Astrocyte of the cerebellum (primary cell): ENCODE data around the gene FAM177B.

Experiments used
- DNase-seq: peaks from one replicate; pipeline ENCODE4 v3.0.0-alpha.2; 2011; ENCODE audit warnings: low read depth
- H3K4me3 ChIP-seq: 2 replicates; pipeline ENCODE4 v1.5.1; 2011; ENCODE audit warnings: mild to moderate bottlenecking, low read depth, low read length, moderate library complexity
- in situ Hi-C: cut with HindIII; loops from 2 replicates; pipeline ENCODE4 v1.10.0; 2017; ENCODE audit warnings: low sequenced_read_pairs
- TF ChIP-seq, protein P1 (sequence below): IDR thresholded peaks from 2 replicates; pipeline ENCODE4 v1.5.1; 2012; ENCODE audit warnings: low read length, low read depth, moderate library complexity, mild to moderate bottlenecking; ENCODE audit errors: missing control alignments

Gene FAM177B

DNA sequence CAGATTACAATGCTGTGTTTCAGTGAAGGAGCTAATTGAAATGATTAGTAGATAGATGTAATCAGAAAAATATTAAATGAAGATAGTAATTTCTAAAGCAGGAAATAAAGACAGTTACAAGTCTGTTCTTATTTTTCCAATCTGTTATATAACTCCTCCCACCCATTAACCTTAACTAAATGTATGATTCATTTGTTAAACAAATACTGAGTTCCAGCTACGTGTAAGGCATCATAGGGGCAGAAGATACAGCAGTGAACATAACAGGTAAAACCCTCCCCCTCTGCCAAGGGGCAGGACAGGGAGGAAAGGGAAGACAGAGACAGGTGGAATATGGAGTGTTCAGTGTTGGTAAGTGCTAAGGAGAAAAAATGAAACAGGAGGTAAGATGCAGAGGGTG is at the start of gene FAM177B:
FAM177B (plus strand) TSS at position 231 of the 400 bp plus-strand sequence. CDS start 9,344 bp downstream, outside the sequence.
- H3K4me3 ChIP-seq: no peak within 1 kb of the TSS
- in situ Hi-C loops: loop anchor here (5.0 kb wide), 1 partner anchor 40 kb away; no protein-coding TSS in a partner anchor
- DNase-seq: no peak
- TF ChIP-seq, protein P1, sequence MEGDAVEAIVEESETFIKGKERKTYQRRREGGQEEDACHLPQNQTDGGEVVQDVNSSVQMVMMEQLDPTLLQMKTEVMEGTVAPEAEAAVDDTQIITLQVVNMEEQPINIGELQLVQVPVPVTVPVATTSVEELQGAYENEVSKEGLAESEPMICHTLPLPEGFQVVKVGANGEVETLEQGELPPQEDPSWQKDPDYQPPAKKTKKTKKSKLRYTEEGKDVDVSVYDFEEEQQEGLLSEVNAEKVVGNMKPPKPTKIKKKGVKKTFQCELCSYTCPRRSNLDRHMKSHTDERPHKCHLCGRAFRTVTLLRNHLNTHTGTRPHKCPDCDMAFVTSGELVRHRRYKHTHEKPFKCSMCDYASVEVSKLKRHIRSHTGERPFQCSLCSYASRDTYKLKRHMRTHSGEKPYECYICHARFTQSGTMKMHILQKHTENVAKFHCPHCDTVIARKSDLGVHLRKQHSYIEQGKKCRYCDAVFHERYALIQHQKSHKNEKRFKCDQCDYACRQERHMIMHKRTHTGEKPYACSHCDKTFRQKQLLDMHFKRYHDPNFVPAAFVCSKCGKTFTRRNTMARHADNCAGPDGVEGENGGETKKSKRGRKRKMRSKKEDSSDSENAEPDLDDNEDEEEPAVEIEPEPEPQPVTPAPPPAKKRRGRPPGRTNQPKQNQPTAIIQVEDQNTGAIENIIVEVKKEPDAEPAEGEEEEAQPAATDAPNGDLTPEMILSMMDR: no peak

DNA sequence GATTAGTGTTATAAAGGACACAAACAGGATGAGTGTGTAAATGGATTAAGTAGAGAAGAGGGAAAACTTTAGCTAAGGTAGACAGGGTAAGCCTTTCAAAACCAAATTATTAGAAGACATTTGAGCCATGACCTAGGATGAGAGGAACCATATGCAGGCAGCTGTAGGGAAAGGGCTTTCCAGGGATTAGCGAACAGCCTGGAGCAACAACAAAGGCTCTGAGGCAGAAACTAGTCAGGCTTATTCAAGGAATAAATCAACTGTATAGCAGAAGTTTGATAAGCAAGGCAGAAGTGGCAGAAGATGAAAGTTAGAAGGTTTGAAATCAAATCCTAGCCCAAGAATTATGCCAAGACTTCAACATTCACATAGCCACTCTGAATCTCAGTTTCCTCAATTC is 46.0 kb upstream of the FAM177B start:
- TF ChIP-seq, protein P1: no peak
- no peak for DNase-seq
- no peak overlapping the region for H3K4me3 ChIP-seq
- in situ Hi-C loops: no loop called here

DNA sequence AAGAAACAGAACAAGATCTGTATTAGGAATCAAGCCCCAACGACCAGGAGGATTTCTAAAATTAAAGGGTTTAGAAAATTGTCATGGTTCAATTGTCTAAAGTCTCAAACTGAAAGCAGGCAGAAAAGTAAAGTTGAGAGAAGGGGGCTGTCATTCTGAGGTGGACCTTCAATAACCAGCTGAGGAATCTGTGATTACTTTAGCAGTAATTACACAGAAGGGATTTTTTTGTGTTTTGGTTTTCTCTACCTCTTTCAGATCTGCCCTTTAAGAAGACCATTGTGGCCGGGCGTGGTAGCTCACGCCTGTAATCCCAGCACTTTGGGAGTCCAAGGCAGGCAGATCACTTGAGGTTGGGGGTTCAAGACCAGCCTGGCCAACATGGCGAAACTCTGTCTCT is 42.1 kb upstream of the FAM177B start:
- TF ChIP-seq, protein P1: no peak
- in situ Hi-C loops: no loop called here
- no peak overlapping the region for H3K4me3 ChIP-seq
- DNase-seq: no peak

DNA sequence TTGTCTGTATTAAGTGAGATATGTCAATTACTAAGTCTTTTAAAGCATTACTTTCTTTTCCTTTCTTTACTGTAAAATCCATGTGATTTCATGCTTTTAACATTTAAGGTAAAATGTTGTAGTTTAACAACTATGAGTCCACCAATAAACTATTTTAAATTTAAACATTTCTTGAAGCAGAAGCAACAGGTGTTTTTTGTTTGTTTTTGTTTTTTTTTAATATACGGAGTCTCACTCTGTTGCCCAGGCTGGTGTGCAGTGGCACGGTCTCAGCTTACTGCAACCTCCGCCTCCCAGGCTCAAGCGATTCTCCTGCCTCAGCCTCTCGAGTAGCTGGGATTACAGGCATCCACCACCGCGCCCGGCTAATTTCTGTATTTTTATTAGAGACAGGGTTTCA is 40.3 kb upstream of the FAM177B start:
- TF ChIP-seq, protein P1: no peak
- in situ Hi-C loops: no loop called here
- H3K4me3 ChIP-seq: no peak overlapping the region
- DNase-seq: no peak

DNA sequence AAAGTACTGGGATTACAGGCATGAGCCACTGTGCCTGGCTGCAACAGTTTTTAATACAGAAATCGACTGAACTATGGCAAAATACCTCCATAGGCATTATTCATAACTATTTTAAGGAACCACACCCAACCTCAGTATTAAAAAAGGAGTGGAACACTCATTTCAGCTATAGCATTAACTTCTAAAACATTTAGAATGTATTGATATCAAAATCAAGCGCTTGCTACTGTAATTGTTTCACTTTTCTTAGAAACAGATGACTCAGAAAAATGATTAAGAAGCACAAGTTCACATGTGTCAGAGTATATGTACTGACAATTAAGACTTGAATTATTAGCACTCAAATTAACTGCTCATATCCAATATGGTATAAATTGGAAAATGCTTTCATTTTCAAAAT is 39.8 kb upstream of the FAM177B start:
- no peak for DNase-seq
- in situ Hi-C loops: no loop called here
- TF ChIP-seq, protein P1: no peak
- H3K4me3 ChIP-seq: no peak overlapping the region

DNA sequence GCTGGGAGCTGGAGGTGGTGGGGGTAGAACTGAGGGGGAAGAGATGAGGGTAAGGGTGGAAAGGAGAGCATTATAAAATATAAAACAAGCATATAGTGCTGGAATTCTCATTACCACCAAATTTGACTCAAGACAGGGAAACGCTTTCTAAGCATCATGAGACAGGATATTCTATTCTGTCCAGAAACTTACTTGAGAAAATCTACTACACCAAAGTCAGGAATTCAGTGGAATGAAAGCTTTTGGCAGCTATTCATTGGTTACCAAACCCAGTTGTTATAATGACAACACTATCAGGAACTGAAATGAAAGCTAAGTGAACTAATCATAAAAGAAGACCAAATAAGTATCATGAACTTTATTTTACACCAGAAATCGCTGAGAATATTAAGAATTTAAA is 39.2 kb upstream of the FAM177B start:
- TF ChIP-seq, protein P1: no peak
- in situ Hi-C loops: no loop called here
- H3K4me3 ChIP-seq: no peak overlapping the region
- no peak for DNase-seq

DNA sequence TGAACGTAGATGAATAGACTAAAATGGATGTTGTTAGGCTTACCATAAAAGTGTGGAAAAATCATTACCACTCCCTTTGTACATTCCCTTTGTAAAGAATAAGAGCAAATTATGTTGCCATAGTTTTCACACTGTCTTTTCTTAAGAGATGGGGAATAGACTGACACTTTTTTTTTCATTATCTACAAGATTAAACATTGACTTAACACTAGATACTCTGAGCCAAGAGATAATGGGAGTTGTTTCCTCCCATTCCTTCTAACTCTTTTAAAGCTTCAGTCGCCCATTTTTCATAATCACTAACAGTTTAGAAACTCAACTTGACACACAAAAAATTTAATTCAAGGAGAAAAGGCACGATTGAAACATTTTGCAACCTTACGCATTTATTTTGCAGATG is 34.8 kb upstream of the FAM177B start:
- TF ChIP-seq, protein P1: no peak
- in situ Hi-C loops: no loop called here
- H3K4me3 ChIP-seq: no peak overlapping the region
- no peak for DNase-seq
